HepG2 (cell line): ENCODE results near the gene HOXC10. TPM values are rescaled to one million over a fixed set of nuclear protein-coding genes. Genes with fewer than 3 reads are reported as not detected.

Source experiments
- ATAC-seq: fragments of 200-7000 bp; cut with Tn5 transposase; 3 replicates; pipeline ENCODE4 v1.9.1; 2020; ENCODE audit warnings: mild to moderate bottlenecking, moderate library complexity
- BruUV-seq: library from RNA; stranded (reverse); fragments of 400-500 nt; replicated peaks from 2 replicates; lab custom pipeline; 2021; lab: Mats Ljungman, UMichigan
- CTCF ChIA-PET: fragments of 300-600 bp; formaldehyde crosslinking; extraction: SDS; loops from one replicate; lab custom pipeline; 2021; ENCODE audit warnings: low total read pairs, inconsistent platforms, low intra/inter-chr PET ratio; lab: Yijun Ruan, JAX
- POLR2A ChIA-PET: fragments of 350-600 bp; sonication (Branson Sonifier 250); formaldehyde crosslinking; loops from one replicate; lab custom pipeline; 2020; ENCODE audit warnings: antibody characterized with exemption, inconsistent platforms; lab: Yijun Ruan, JAX
- DNase-seq: peaks from one replicate; pipeline ENCODE4 v3.0.0-alpha.2; 2015; ENCODE audit warnings: low spot score
- FAIRE-seq: peaks from 3 replicates; lab custom pipeline; 2011; peaks lifted over from hg19 to GRCh38; lab: Jason Lieb, UNC
- H2AFZ ChIP-seq: one replicate; pipeline ENCODE4 v1.6.1; 2011; ENCODE audit warnings: low read length, inconsistent platforms
- H3K27ac ChIP-seq: fragments of 300-600 bp; 3 replicates; pipeline ENCODE4 v1.8.0; 2011; ENCODE audit warnings: mixed run types, mild to moderate bottlenecking, mixed read lengths, low read length, inconsistent platforms; ENCODE audit not compliant: insufficient read depth; ENCODE audit errors: extremely low read length
- H3K27me3 ChIP-seq, 2 experiments: fragments of 200-600 bp in 1 of 2; 2 replicates in 1 of 2; 3 replicates in 1 of 2; pipeline versions ENCODE4 v1.6.0 to v1.8.0; 2011; ENCODE audit warnings: low read length in 2 of 2, mild to moderate bottlenecking in 2 of 2, moderate library complexity in 2 of 2, inconsistent platforms in 1 of 2; ENCODE audit not compliant: insufficient read depth in 2 of 2, control insufficient read depth in 1 of 2
- H3K36me3 ChIP-seq, 2 experiments: fragments of 200-600 bp in 1 of 2; replicated peaks in 1 of 2; 2 replicates in 1 of 2; 3 replicates in 1 of 2; pipeline versions ENCODE4 v1.5.1 to v1.8.0; 2011; ENCODE audit warnings: low read length in 2 of 2, inconsistent platforms in 1 of 2; ENCODE audit not compliant: insufficient read depth in 2 of 2, control insufficient read depth in 1 of 2
- H3K4me1 ChIP-seq: 2 replicates; pipeline ENCODE4 v1.5.1; 2012; ENCODE audit warnings: low read length, inconsistent platforms; ENCODE audit not compliant: insufficient read depth
- H3K4me2 ChIP-seq: 2 replicates; pipeline ENCODE4 v1.6.0; 2011; ENCODE audit warnings: low read depth, low read length, inconsistent platforms
- H3K4me3 ChIP-seq, 3 experiments: fragments of 200-600 bp in 1 of 3; sonication (generic), shearing (Covaris generic) in 1 of 3; replicated peaks in 1 of 3; 2 replicates each; pipeline ENCODE4 v1.5.1; 2011 to 2016; ENCODE audit warnings: low read length in 3 of 3, inconsistent platforms in 2 of 3, low read depth in 2 of 3, mild to moderate bottlenecking in 2 of 3, control low read depth in 1 of 3, mixed read lengths in 1 of 3; ENCODE audit not compliant: insufficient read depth in 1 of 3
- H3K79me2 ChIP-seq: one replicate; pipeline ENCODE4 v1.6.1; 2011; ENCODE audit warnings: low read length, inconsistent platforms; ENCODE audit not compliant: insufficient read depth
- H3K9ac ChIP-seq: 2 replicates; pipeline ENCODE4 v1.6.0; 2011; ENCODE audit warnings: mild to moderate bottlenecking, low read depth, low read length, inconsistent platforms; ENCODE audit not compliant: insufficient read depth
- H3K9me3 ChIP-seq: 2 replicates; pipeline ENCODE4 v1.5.1; 2012; ENCODE audit warnings: mild to moderate bottlenecking, low read length
- H4K20me1 ChIP-seq: 2 replicates; pipeline ENCODE4 v1.6.0; 2011; ENCODE audit warnings: inconsistent platforms, mild to moderate bottlenecking, low read length, moderate library complexity; ENCODE audit not compliant: insufficient read depth
- ARNT2 ChIP-seq: sonication (generic); formaldehyde crosslinking; IDR thresholded peaks from 2 replicates; pipeline ENCODE4 v1.8.0; 2022; ENCODE audit warnings: mild to moderate bottlenecking, low read depth, missing genetic modification reagents, moderate library complexity
- BCL6 ChIP-seq: IDR thresholded peaks from 2 replicates; pipeline ENCODE4 v1.6.1; 2016; ENCODE audit warnings: missing genetic modification reagents, missing compliant biosample characterization
- CSRNP1 ChIP-seq: sonication (generic); formaldehyde crosslinking; IDR thresholded peaks from 2 replicates; pipeline ENCODE4 v1.8.1; 2023; ENCODE audit warnings: mild to moderate bottlenecking, missing genetic modification reagents
- GTF3A ChIP-seq: sonication (generic); formaldehyde crosslinking; conservative IDR thresholded peaks from 2 replicates; pipeline ENCODE4 v1.4.0; 2020; ENCODE audit warnings: mild to moderate bottlenecking, missing genetic modification reagents
- HNRNPL ChIP-seq: fragments of 200-400 bp; formaldehyde crosslinking; IDR thresholded peaks from 2 replicates; pipeline ENCODE4 v1.6.1; 2017; ENCODE audit warnings: mild to moderate bottlenecking, low read depth, low read length
- MLLT10 ChIP-seq: sonication (generic); formaldehyde crosslinking; IDR thresholded peaks from 2 replicates; pipeline ENCODE4 v1.4.0; 2020; ENCODE audit warnings: missing genetic modification reagents
- NR0B2 ChIP-seq: sonication (generic); formaldehyde crosslinking; IDR thresholded peaks from 2 replicates; pipeline ENCODE4 v1.4.0; 2020; ENCODE audit warnings: mild to moderate bottlenecking, missing genetic modification reagents
- PRMT3 ChIP-seq: sonication (generic); formaldehyde crosslinking; IDR thresholded peaks from 2 replicates; pipeline ENCODE4 v1.8.1; 2022; ENCODE audit warnings: low read depth, mild to moderate bottlenecking, moderate library complexity, missing genetic modification reagents, borderline replicate concordance
- RORA ChIP-seq: sonication (generic); formaldehyde crosslinking; IDR thresholded peaks from 2 replicates; pipeline ENCODE4 v1.5.0; 2020; ENCODE audit warnings: mild to moderate bottlenecking, missing genetic modification reagents, moderate library complexity
- SP140L ChIP-seq: sonication (generic); formaldehyde crosslinking; IDR thresholded peaks from 2 replicates; pipeline ENCODE4 v1.4.0; 2020; ENCODE audit warnings: missing genetic modification reagents, borderline replicate concordance
- TBX2 ChIP-seq: sonication (generic); formaldehyde crosslinking; IDR thresholded peaks from 2 replicates; pipeline ENCODE4 v1.5.0; 2020; ENCODE audit warnings: missing genetic modification reagents, mild to moderate bottlenecking, borderline replicate concordance
- TOPORS ChIP-seq: sonication (generic); formaldehyde crosslinking; IDR thresholded peaks from 2 replicates; pipeline ENCODE4 v1.8.0; 2023; ENCODE audit warnings: mild to moderate bottlenecking, missing genetic modification reagents
- ZFP62 ChIP-seq: sonication (generic); formaldehyde crosslinking; IDR thresholded peaks from 2 replicates; pipeline ENCODE4 v1.4.0; 2020; ENCODE audit warnings: missing genetic modification reagents
- ZFYVE20 ChIP-seq: sonication (generic); formaldehyde crosslinking; IDR thresholded peaks from 2 replicates; pipeline ENCODE4 v1.8.0; 2023; ENCODE audit warnings: low read depth, mild to moderate bottlenecking, moderate library complexity, missing genetic modification reagents, borderline replicate concordance
- ZNF282 ChIP-seq: fragments of 450-650 bp; IDR thresholded peaks from 2 replicates; pipeline ENCODE4 v1.6.1; 2018; ENCODE audit not compliant: partially characterized antibody
- ZNF383 ChIP-seq: sonication (generic); formaldehyde crosslinking; IDR thresholded peaks from 2 replicates; pipeline ENCODE4 v1.4.0; 2020; ENCODE audit warnings: missing genetic modification reagents, mild to moderate bottlenecking, borderline replicate concordance
- ZNF503 ChIP-seq: sonication (generic); formaldehyde crosslinking; IDR thresholded peaks from 2 replicates; pipeline ENCODE4 v1.4.0; 2020; ENCODE audit warnings: missing genetic modification reagents
- ZNF510 ChIP-seq: sonication (generic); formaldehyde crosslinking; IDR thresholded peaks from 2 replicates; pipeline ENCODE4 v1.4.0; 2020; ENCODE audit warnings: low read depth, mild to moderate bottlenecking, missing genetic modification reagents
- ZNF547 ChIP-seq: sonication (generic); formaldehyde crosslinking; IDR thresholded peaks from 2 replicates; pipeline ENCODE4 v1.5.1; 2020; ENCODE audit warnings: mild to moderate bottlenecking, missing genetic modification reagents
- ZNF766 ChIP-seq: sonication (generic); formaldehyde crosslinking; IDR thresholded peaks from 2 replicates; pipeline ENCODE4 v1.5.0; 2020; ENCODE audit warnings: missing genetic modification reagents, borderline replicate concordance
- WGBS: methylation state at CpG from one replicate; pipeline ENCODE4 v1.1.6; 2017; ENCODE audit warnings: low lambda C conversion rate; 5-methylcytosine and 5-hydroxymethylcytosine counted together
- in situ Hi-C: cut with HindIII; loops from 2 replicates; pipeline ENCODE4 v1.10.0; 2017; ENCODE audit warnings: low pct_unique_long_range_greater_than_20kb; ENCODE audit not compliant: extremely low pct_ligation_motif_present
- intact Hi-C: fragments of 100-400 bp; cut with micrococcal nuclease; formaldehyde crosslinking; loops from one replicate; pipeline ENCODE4 v1.10.0; 2022; ENCODE audit not compliant: unreplicated experiment
- polyA plus RNA-seq, 8 experiments: library from polyadenylated mRNA; depleted of rRNA in 3 of 8; stranded (reverse) in 7 of 8; unstranded in 1 of 8; fragments of >200 nt; fragmentation: Illumina TruSeq in 4 of 8; extraction: Trizol in 4 of 8; gene quantifications; 2 replicates each; pipeline versions ENCODE4 v1.2.1 to v1.2.3, GENCODE V29; 2011 to 2016; ENCODE audit warnings: low read depth in 4 of 8, missing spikeins in 1 of 8, mixed read lengths in 1 of 8; ENCODE audit not compliant: insufficient read depth in 1 of 8
- total RNA-seq, 5 experiments: library from RNA; depleted of rRNA; stranded (reverse); fragments of >200 nt; fragmentation: Illumina TruSeq; extraction: Trizol; gene quantifications; 2 replicates each; pipeline ENCODE4 v1.2.3, GENCODE V29; 2016; ENCODE audit warnings: low read depth in 1 of 5

The HOXC10 gene
- total and polyA plus RNA-seq, 2 of the 13 experiments (the other 11 are each of a cell fraction or from before 2014, with no cell fraction given): not detected

GRCh38 chr12:54016051-54016450 lies 31.1 kb downstream of the HOXC10 start:
- Histone ChIP-seq H3K36me3 (no peaks in the 10 kb centered on the region), H3K4me2 (no peak overlapping the region), H3K4me3 (no peak overlapping the region), H3K27ac (no peak overlapping the region), H3K4me1 (peaks cover 11% of the 10 kb centered on the region), H3K79me2 (no peaks in the 10 kb centered on the region), H3K27me3 (peaks cover 7 to 55% of the 10 kb centered on the region in 2 experiments), H2AFZ (no peak overlapping the region), H4K20me1 (no peaks in the 10 kb centered on the region), H3K9me3 (no peaks in the 10 kb centered on the region), H3K9ac (no peak overlapping the region)
- in situ Hi-C loops: loop anchor here (10.0 kb wide), 1 partner anchor 349 kb away; the partner anchor contains the start of gene GPR84
- ChIA-PET CTCF (no interaction called here), POLR2A (no interaction called here)
- no peak for DNase-seq
- TF ChIP-seq ZNF383 (CRISPR knock-in tag) (no peak), SP140L (CRISPR knock-in tag) (no peak), RORA (no peak), ZNF282 (no peak), ZNF766 (CRISPR knock-in tag) (no peak), NR0B2 (CRISPR knock-in tag) (no peak), ZNF547 (CRISPR knock-in tag) (no peak), ZNF503 (CRISPR knock-in tag) (no peak), TOPORS (CRISPR knock-in tag) (no peak), PRMT3 (CRISPR knock-in tag) (no peak), ZFP62 (no peak), MLLT10 (CRISPR knock-in tag) (no peak), HNRNPL (no peak), ARNT2 (CRISPR knock-in tag) (no peak), ZNF510 (no peak), CSRNP1 (CRISPR knock-in tag) (no peak), ZFYVE20 (no peak), TBX2 (CRISPR knock-in tag) (no peak), GTF3A (no peak), BCL6 (CRISPR knock-in tag) (no peak)
- no peak for FAIRE-seq
- ATAC-seq: no peak
- 30% methylated on average over 3 of the region's 3 CpGs for WGBS
- no TSS peak for BruUV-seq
- intact Hi-C loops: no loop called here
